ENCODE data around the gene SLCO3A1.

The SLCO3A1 gene

GRCh38 chr15:92157666-92158298, 304.3 kb downstream of the SLCO3A1 start:
- TF ChIP-seq CTCF (IDR thresholded peaks at IDR 0.05; ENCODE audit: borderline replicate concordance, control extremely low read depth, extremely low read depth, insufficient read depth, missing control alignments): no peak
- in situ Hi-C loops (cut with MboI; ENCODE audit: low sequenced_read_pairs, unreplicated experiment): no loop called here
- no peak for DNase-seq (ENCODE audit: low spot score)

- no peak for TF ChIP-seq CTCF (IDR thresholded peaks at IDR 0.05; ENCODE audit: borderline replicate concordance, control extremely low read depth, extremely low read depth, insufficient read depth, missing control alignments)
- in situ Hi-C loops (cut with MboI; ENCODE audit: low sequenced_read_pairs, unreplicated experiment): no loop called here
- no peak for DNase-seq (ENCODE audit: low spot score)
These were observed 304.9 kb downstream of the SLCO3A1 start for GRCh38 chr15:92158426-92158825.

GRCh38 chr15:92159481-92159880, 306.0 kb downstream of the SLCO3A1 start:
- in situ Hi-C loops (cut with MboI; ENCODE audit: low sequenced_read_pairs, unreplicated experiment): no loop called here
- no peak for TF ChIP-seq CTCF (IDR thresholded peaks at IDR 0.05; ENCODE audit: borderline replicate concordance, control extremely low read depth, extremely low read depth, insufficient read depth, missing control alignments)
- no peak for DNase-seq (ENCODE audit: low spot score)

GRCh38 chr15:92159906-92160841, 306.7 kb downstream of the SLCO3A1 start:
- no peak for DNase-seq (ENCODE audit: low spot score)
- TF ChIP-seq CTCF (IDR thresholded peaks at IDR 0.05; ENCODE audit: borderline replicate concordance, control extremely low read depth, extremely low read depth, insufficient read depth, missing control alignments): no peak
- in situ Hi-C loops (cut with MboI; ENCODE audit: low sequenced_read_pairs, unreplicated experiment): no loop called here

GRCh38 chr15:92161039-92161670, 307.6 kb downstream of the SLCO3A1 start:
- in situ Hi-C loops (cut with MboI; ENCODE audit: low sequenced_read_pairs, unreplicated experiment): no loop called here
- peak; percentile 33 for DNase-seq (ENCODE audit: low spot score)
- TF ChIP-seq CTCF (IDR thresholded peaks at IDR 0.05; ENCODE audit: borderline replicate concordance, control extremely low read depth, extremely low read depth, insufficient read depth, missing control alignments): no peak

GRCh38 chr15:92162657-92163056, 309.1 kb downstream of the SLCO3A1 start:
- in situ Hi-C loops (cut with MboI; ENCODE audit: low sequenced_read_pairs, unreplicated experiment): no loop called here
- DNase-seq (ENCODE audit: low spot score): no peak
- TF ChIP-seq CTCF (IDR thresholded peaks at IDR 0.05; ENCODE audit: borderline replicate concordance, control extremely low read depth, extremely low read depth, insufficient read depth, missing control alignments): no peak

Data from GM13976 (cell line).